ENCODE results near the gene RAB40A.

DNA sequence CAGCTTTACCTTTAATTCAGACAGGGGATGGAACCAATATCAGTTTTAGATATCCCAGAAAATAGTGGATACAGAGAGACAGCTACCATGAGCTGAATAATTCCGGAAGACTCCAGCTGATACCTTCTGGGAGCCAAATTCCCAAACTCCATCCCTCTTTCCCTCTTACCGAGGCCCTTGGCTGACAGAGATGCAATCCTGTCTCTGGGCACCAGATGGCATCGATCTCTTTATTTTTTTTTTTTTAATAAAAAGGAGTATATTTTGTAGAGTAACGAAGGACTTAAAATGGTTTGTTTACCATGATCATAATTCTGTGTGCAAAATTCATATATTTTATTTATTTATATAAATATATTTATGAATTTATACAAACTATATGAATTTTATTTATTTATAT is 31.0 kb downstream of the RAB40A start:
- peak; percentile 12 to 48 for TF ChIP-seq RAD21 (IDR thresholded peaks at IDR 0.05)
- TF ChIP-seq, protein P1, sequence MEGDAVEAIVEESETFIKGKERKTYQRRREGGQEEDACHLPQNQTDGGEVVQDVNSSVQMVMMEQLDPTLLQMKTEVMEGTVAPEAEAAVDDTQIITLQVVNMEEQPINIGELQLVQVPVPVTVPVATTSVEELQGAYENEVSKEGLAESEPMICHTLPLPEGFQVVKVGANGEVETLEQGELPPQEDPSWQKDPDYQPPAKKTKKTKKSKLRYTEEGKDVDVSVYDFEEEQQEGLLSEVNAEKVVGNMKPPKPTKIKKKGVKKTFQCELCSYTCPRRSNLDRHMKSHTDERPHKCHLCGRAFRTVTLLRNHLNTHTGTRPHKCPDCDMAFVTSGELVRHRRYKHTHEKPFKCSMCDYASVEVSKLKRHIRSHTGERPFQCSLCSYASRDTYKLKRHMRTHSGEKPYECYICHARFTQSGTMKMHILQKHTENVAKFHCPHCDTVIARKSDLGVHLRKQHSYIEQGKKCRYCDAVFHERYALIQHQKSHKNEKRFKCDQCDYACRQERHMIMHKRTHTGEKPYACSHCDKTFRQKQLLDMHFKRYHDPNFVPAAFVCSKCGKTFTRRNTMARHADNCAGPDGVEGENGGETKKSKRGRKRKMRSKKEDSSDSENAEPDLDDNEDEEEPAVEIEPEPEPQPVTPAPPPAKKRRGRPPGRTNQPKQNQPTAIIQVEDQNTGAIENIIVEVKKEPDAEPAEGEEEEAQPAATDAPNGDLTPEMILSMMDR (IDR thresholded peaks at IDR 0.05; ENCODE audit: low read depth, low read length, missing input control) = peak; percentile 35
- no peak for TF ChIP-seq YY1 (IDR thresholded peaks at IDR 0.05)
- TF ChIP-seq, protein P2, sequence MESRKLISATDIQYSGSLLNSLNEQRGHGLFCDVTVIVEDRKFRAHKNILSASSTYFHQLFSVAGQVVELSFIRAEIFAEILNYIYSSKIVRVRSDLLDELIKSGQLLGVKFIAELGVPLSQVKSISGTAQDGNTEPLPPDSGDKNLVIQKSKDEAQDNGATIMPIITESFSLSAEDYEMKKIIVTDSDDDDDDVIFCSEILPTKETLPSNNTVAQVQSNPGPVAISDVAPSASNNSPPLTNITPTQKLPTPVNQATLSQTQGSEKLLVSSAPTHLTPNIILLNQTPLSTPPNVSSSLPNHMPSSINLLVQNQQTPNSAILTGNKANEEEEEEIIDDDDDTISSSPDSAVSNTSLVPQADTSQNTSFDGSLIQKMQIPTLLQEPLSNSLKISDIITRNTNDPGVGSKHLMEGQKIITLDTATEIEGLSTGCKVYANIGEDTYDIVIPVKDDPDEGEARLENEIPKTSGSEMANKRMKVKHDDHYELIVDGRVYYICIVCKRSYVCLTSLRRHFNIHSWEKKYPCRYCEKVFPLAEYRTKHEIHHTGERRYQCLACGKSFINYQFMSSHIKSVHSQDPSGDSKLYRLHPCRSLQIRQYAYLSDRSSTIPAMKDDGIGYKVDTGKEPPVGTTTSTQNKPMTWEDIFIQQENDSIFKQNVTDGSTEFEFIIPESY (IDR thresholded peaks at IDR 0.05) = no peak
- TF ChIP-seq, protein P3, sequence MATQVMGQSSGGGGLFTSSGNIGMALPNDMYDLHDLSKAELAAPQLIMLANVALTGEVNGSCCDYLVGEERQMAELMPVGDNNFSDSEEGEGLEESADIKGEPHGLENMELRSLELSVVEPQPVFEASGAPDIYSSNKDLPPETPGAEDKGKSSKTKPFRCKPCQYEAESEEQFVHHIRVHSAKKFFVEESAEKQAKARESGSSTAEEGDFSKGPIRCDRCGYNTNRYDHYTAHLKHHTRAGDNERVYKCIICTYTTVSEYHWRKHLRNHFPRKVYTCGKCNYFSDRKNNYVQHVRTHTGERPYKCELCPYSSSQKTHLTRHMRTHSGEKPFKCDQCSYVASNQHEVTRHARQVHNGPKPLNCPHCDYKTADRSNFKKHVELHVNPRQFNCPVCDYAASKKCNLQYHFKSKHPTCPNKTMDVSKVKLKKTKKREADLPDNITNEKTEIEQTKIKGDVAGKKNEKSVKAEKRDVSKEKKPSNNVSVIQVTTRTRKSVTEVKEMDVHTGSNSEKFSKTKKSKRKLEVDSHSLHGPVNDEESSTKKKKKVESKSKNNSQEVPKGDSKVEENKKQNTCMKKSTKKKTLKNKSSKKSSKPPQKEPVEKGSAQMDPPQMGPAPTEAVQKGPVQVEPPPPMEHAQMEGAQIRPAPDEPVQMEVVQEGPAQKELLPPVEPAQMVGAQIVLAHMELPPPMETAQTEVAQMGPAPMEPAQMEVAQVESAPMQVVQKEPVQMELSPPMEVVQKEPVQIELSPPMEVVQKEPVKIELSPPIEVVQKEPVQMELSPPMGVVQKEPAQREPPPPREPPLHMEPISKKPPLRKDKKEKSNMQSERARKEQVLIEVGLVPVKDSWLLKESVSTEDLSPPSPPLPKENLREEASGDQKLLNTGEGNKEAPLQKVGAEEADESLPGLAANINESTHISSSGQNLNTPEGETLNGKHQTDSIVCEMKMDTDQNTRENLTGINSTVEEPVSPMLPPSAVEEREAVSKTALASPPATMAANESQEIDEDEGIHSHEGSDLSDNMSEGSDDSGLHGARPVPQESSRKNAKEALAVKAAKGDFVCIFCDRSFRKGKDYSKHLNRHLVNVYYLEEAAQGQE (IDR thresholded peaks at IDR 0.05) = no peak
- no peak for TF ChIP-seq TAF1 (conservative IDR thresholded peaks at IDR 0.05)
- no peak for TF ChIP-seq FOXA1 (IDR thresholded peaks at IDR 0.05)

All from liver (tissue), 3 donors.